ENCODE data around the gene METTL13. TPM values are rescaled to one million over a fixed set of nuclear protein-coding genes. Genes with fewer than 3 reads are reported as not detected.

Gene METTL13
- total and polyA plus RNA-seq, 2 of the 8 experiments (the other 6 are each of a cell fraction or from before 2014, with no cell fraction given), result 38.1 to 66.3 TPM

DNA sequence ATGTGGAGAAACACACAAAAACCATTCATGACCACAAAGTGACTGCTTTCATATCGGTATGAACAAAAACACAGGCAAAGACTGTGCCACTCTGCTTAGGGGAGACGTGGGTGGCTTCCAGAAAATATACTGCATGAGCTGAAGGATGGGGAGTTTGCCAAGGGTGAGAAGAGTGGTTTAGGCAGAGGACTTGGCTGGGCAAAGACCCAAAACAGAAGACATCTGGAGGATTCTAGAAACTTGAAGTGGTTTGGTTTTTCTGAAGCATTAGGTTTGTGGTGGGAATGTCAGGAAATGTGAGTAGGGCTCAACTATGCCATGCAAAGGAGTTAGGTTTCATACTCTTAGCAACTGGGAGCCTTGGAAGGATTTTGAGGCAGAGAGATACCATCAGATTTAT lies 33.2 kb downstream of the METTL13 start (continued):
- TF ChIP-seq, protein P1, sequence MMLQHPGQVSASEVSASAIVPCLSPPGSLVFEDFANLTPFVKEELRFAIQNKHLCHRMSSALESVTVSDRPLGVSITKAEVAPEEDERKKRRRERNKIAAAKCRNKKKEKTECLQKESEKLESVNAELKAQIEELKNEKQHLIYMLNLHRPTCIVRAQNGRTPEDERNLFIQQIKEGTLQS (IDR thresholded peaks at IDR 0.05; ENCODE audit: insufficient read depth, low read depth, low read length), result no peak
